GM18508 (cell line): ENCODE measurements around the gene CLEC18C.
"Not testable (repeated sequence)": the region's sequence is repeated elsewhere in the genome, so short reads cannot be mapped to it uniquely, and the experiment has no call there.

Experiments
- ATAC-seq: cut with Tn5 transposase; IDR thresholded peaks from one replicate; pipeline ENCODE4 v1.9.1; 2021; ENCODE audit warnings: moderate number of reproducible peaks; ENCODE audit not compliant: insufficient read depth, unreplicated experiment

Gene CLEC18C

GRCh38 chr16:70204010-70204409 lies 30.4 kb downstream of the CLEC18C start:
- not testable (repeated sequence) for ATAC-seq

- not testable (repeated sequence) for ATAC-seq
These were observed 31.2 kb downstream of the CLEC18C start for GRCh38 chr16:70204668-70205405.

- ATAC-seq = not testable (repeated sequence)
These were observed 32.8 kb downstream of the CLEC18C start for GRCh38 chr16:70206382-70206781.

GRCh38 chr16:70218586-70218985 lies 45.0 kb downstream of the CLEC18C start:
- ATAC-seq = not testable (repeated sequence)

- ATAC-seq = not testable (repeated sequence)
These were observed 49.0 kb downstream of the CLEC18C start for GRCh38 chr16:70222574-70222973.

GRCh38 chr16:70223216-70223615 lies 49.6 kb downstream of the CLEC18C start:
- not testable (repeated sequence) for ATAC-seq

- ATAC-seq = not testable (repeated sequence)
These were observed 50.5 kb downstream of the CLEC18C start for GRCh38 chr16:70223971-70224513.

GRCh38 chr16:70224645-70225044 lies 51.1 kb downstream of the CLEC18C start:
- not testable (repeated sequence) for ATAC-seq

GRCh38 chr16:70225430-70225829 lies 51.8 kb downstream of the CLEC18C start:
- ATAC-seq = not testable (repeated sequence)

- ATAC-seq = not testable (repeated sequence)
These were observed 52.4 kb downstream of the CLEC18C start for GRCh38 chr16:70226024-70226423.

- ATAC-seq = not testable (repeated sequence)
These were observed 58.2 kb downstream of the CLEC18C start for GRCh38 chr16:70231831-70232230.
